Nephron (organoid): ENCODE data around the gene MAX.
"Not testable (repeated sequence)": the region's sequence is repeated elsewhere in the genome, so short reads cannot be mapped to it uniquely, and the experiment has no call there.

Source experiments
- H3K27ac Mint-ChIP-seq, 3 experiments: 2 replicates each; pipeline ENCODE4 v1.8.0; 2020; ENCODE audit warnings: mixed read lengths in 3 of 3, mild to moderate bottlenecking in 2 of 3, moderate library complexity in 1 of 3
- H3K27me3 Mint-ChIP-seq: 2 replicates; pipeline ENCODE4 v1.8.0; 2021; ENCODE audit warnings: low read depth, mild to moderate bottlenecking, moderate library complexity, mixed read lengths
- H3K36me3 Mint-ChIP-seq: 2 replicates; pipeline ENCODE4 v1.8.0; 2020; ENCODE audit warnings: low read depth, mixed read lengths
- H3K4me1 Mint-ChIP-seq: 2 replicates; pipeline ENCODE4 v1.8.0; 2020; ENCODE audit warnings: mixed read lengths
- H3K4me3 Mint-ChIP-seq, 3 experiments: 2 replicates each; pipeline ENCODE4 v1.8.0; 2020; ENCODE audit warnings: mild to moderate bottlenecking in 3 of 3, mixed read lengths in 3 of 3, moderate library complexity in 2 of 3
- H3K9me3 Mint-ChIP-seq: 2 replicates; pipeline ENCODE4 v1.8.0; 2020; ENCODE audit warnings: mixed read lengths
- CTCF ChIP-seq, 3 experiments: fragments of 200-600 bp; sonication (generic); IDR thresholded peaks; one replicate each; pipeline ENCODE4 v1.5.0; 2021; ENCODE audit warnings: antibody characterized with exemption in 3 of 3; ENCODE audit not compliant: unreplicated experiment in 3 of 3

Gene MAX

DNA sequence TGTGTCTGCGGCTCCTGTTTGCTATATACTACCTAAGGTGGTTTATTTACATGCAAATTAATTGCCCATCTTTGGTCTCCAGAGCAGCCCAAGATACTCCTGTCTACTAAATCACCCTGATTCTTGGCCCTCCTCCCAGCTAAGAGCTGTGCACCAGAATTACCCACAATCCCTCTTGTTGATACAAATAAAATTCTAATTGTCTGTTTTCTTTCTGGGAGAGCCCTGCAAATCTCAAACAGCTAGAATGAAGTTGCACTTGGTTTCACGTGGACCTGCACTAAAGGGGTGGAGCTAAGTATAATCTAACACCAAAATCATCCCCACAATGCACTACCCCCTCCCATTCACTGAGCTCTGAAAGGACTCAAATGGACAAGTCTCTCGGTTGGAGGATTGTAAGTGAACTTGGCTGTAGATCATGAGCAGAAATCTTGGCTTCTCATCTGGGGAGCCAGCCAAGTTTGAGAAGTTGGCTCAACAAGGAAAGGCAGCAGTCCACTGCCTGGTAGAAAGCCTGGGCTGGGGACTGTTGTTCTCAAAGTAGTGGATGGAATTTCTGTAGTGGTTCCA lies 6.6 kb downstream of the MAX start:
- Mint-ChIP-seq H3K4me3 (peak overlapping the region in 2 of 3 experiments; percentile 58 to 73), H3K36me3 (peaks cover 46% of the 10 kb centered on the region), H3K27me3 (no peaks in the 10 kb centered on the region), H3K9me3 (no peaks in the 10 kb centered on the region), H3K27ac (peak overlapping the region; percentile 86 to 98 (median 91)), H3K4me1 (peaks cover 37% of the 10 kb centered on the region)
- TF ChIP-seq CTCF (IDR thresholded peaks at IDR 0.05; ENCODE audit: unreplicated experiment in 3 of 3) = no peak

DNA sequence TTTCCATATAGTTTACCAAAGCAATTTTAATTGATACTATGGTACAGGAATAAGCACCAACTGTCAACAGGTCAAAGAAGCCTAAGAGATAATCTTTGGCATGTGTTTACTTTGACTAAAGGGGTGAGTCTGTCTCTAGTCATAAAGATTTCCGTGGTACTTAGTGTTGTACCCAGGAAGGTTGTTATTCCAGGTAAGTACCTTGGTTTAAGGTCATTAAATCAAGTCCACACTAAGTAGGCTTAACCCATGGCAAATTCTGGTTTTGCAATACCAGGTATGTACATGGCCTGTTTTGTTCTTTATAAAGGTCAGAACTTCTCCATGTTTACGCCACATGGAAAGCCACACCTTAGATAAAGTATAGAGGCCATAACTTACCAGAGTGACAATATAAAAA lies 10.0 kb downstream of the MAX start:
- H3K27me3 Mint-ChIP-seq = no peaks in the 10 kb centered on the region
- peaks cover 71% of the 10 kb centered on the region for H3K36me3 Mint-ChIP-seq
- no peak for TF ChIP-seq CTCF (IDR thresholded peaks at IDR 0.05; ENCODE audit: unreplicated experiment in 3 of 3)
- peaks cover 32% of the 10 kb centered on the region for H3K4me1 Mint-ChIP-seq
- H3K27ac Mint-ChIP-seq = no peak overlapping the region
- peaks cover 16% of the 10 kb centered on the region for H3K9me3 Mint-ChIP-seq
- no peak overlapping the region for H3K4me3 Mint-ChIP-seq

GRCh38 chr14:65087835-65088234 lies 14.5 kb downstream of the MAX start:
- not testable (repeated sequence) for H3K27me3 Mint-ChIP-seq, H3K27ac Mint-ChIP-seq, H3K4me3 Mint-ChIP-seq
- Mint-ChIP-seq H3K4me1 (peaks cover 16% of the 10 kb centered on the region), H3K9me3 (peaks cover 34% of the 10 kb centered on the region), H3K36me3 (peaks cover 86% of the 10 kb centered on the region)

GRCh38 chr14:65086686-65087085 lies 15.6 kb downstream of the MAX start:
- H3K27ac Mint-ChIP-seq, H3K27me3 Mint-ChIP-seq, H3K4me3 Mint-ChIP-seq: not testable (repeated sequence)
- Mint-ChIP-seq H3K4me1 (peaks cover 19% of the 10 kb centered on the region), H3K9me3 (peaks cover 34% of the 10 kb centered on the region), H3K36me3 (peaks cover 94% of the 10 kb centered on the region)

DNA sequence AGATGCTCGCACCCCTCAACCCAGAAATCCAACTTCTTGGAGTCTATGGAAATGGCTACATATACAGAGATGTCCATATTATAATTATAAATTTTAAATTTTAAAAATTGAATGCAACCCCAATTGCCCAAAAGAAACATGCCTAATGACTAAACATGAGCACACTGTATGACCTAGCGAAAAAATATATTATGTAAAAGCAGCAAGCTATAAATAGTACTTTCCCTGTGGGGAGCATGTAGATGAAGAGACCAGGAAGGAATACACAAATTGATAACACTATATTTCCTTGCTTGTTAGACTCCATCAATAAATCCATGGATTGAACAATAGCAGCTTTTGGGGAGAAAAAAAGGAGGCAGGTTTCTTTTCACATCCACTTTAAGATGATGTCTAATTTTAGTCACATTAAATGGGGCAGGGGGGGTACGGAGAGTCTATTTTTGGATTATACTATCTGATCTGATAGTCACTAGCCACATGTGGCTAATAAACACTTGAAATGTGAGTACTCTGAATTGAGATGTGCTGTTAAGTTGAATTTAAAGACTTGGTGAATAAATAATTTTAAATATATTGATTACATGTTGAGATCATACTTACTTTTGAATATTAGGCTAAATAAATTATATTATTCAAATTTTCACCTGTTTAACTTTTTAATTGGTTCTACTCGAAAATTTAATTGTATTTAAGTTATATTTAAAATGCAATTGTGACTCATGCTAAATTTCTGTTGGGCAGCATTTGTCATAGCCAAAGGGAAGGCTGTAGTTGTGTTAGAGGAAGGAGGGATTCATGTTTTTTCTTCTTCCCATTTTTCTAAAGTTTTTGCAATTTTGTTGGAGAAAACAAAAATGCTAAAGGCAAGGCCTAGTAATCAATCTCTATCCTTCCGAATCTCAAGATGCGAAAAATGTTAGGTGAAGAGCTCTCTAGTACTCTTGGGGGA lies 17.5 kb downstream of the MAX start:
- Mint-ChIP-seq H3K27me3 (peaks cover 5% of the 10 kb centered on the region), H3K9me3 (peaks cover 34% of the 10 kb centered on the region), H3K4me1 (peaks cover 19% of the 10 kb centered on the region), H3K27ac (no peak overlapping the region), H3K4me3 (no peak overlapping the region), H3K36me3 (peaks cover 95% of the 10 kb centered on the region)
- TF ChIP-seq CTCF (IDR thresholded peaks at IDR 0.05; ENCODE audit: unreplicated experiment in 3 of 3) = no peak

DNA sequence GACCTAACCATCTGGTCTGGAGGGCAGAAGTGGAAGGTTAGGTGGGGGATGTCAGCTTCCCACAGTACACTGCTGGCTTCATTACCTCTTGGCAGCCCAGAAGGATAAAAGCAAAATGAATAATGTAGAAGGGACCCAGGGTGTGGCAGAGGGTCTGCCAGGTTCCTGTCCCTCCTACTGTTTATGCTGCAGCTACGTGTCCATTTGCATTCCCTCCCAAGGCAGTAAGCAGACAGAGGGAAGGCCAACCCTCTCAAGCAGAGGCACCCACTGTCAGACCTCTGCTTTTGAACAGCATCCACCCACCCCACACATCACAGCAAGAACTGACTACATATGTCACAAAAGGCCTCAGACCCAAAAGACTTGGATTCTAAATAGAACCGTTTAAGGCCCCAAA lies 19.4 kb downstream of the MAX start:
- peaks cover 86% of the 10 kb centered on the region for H3K36me3 Mint-ChIP-seq
- peaks cover 24% of the 10 kb centered on the region for H3K9me3 Mint-ChIP-seq
- H3K4me3 Mint-ChIP-seq = no peak overlapping the region
- H3K4me1 Mint-ChIP-seq = peaks cover 19% of the 10 kb centered on the region
- peak overlapping the region in 1 of 3 experiments; percentile 40 for H3K27ac Mint-ChIP-seq
- no peak for TF ChIP-seq CTCF (IDR thresholded peaks at IDR 0.05; ENCODE audit: unreplicated experiment in 3 of 3)
- H3K27me3 Mint-ChIP-seq = peaks cover 5% of the 10 kb centered on the region
